Type B pancreatic cell (in vitro differentiated cells): ENCODE data around the gene PNPLA6. TPM values are rescaled to one million over a fixed set of nuclear protein-coding genes. Genes with fewer than 3 reads are reported as not detected.

ENCODE experiments used
- DNase-seq: peaks from one replicate; pipeline ENCODE4 v3.0.0; 2021; ENCODE audit warnings: mixed read lengths; ENCODE audit not compliant: unreplicated experiment; ENCODE audit errors: extremely low spot score
- H3K27ac Mint-ChIP-seq: 2 replicates; pipeline ENCODE4 v1.8.0; 2021; ENCODE audit warnings: mild to moderate bottlenecking, mixed read lengths
- H3K27me3 Mint-ChIP-seq: 2 replicates; pipeline ENCODE4 v1.8.0; 2021; ENCODE audit warnings: mixed read lengths
- H3K36me3 Mint-ChIP-seq: 2 replicates; pipeline ENCODE4 v1.8.0; 2021; ENCODE audit warnings: mixed read lengths
- H3K4me1 Mint-ChIP-seq: one replicate; pipeline ENCODE4 v1.8.0; 2021; ENCODE audit warnings: mixed read lengths; ENCODE audit not compliant: unreplicated experiment
- H3K4me3 Mint-ChIP-seq: 2 replicates; pipeline ENCODE4 v1.8.0; 2021; ENCODE audit warnings: mild to moderate bottlenecking, mixed read lengths
- H3K9me3 Mint-ChIP-seq: 2 replicates; pipeline ENCODE4 v1.8.0; 2021; ENCODE audit warnings: mixed read lengths
- total RNA-seq: library from RNA; stranded (reverse); gene quantifications from 2 replicates; pipeline ENCODE4 v1.2.1, GENCODE V29; 2021; ENCODE audit warnings: low replicate concordance
- TF ChIP-seq, protein P1 (sequence below): fragments of 200-600 bp; sonication (generic); conservative IDR thresholded peaks from 2 replicates; pipeline ENCODE4 v1.5.0; 2021; ENCODE audit warnings: antibody characterized with exemption, mild to moderate bottlenecking

The PNPLA6 gene
- total RNA-seq, 1 donor from 2014 or later: 84.3 TPM

DNA sequence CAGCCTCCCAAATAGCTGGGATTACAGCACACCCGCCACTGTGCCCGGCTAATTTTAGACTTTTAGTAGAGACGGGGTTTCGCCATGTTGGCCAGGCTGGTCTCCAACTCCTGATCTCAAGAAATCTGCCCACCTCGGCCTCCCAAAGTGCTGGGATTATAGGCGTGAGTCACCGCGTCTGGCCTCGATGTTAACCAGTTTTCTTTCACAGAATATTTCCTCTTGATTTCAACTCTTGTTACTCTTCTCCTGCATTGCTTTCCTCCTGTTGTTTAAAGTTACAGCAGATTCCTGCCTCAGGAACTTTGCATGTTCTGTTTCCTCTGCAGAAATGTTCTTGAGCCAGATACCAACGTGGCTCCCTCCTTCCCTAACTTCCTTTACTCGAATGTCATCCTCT lies 43.0 kb upstream of the PNPLA6 start:
- H3K4me3 Mint-ChIP-seq: no peak overlapping the region

GRCh38 chr19:7494416-7495098 lies 41.0 kb upstream of the PNPLA6 start:
- TF ChIP-seq, protein P1, sequence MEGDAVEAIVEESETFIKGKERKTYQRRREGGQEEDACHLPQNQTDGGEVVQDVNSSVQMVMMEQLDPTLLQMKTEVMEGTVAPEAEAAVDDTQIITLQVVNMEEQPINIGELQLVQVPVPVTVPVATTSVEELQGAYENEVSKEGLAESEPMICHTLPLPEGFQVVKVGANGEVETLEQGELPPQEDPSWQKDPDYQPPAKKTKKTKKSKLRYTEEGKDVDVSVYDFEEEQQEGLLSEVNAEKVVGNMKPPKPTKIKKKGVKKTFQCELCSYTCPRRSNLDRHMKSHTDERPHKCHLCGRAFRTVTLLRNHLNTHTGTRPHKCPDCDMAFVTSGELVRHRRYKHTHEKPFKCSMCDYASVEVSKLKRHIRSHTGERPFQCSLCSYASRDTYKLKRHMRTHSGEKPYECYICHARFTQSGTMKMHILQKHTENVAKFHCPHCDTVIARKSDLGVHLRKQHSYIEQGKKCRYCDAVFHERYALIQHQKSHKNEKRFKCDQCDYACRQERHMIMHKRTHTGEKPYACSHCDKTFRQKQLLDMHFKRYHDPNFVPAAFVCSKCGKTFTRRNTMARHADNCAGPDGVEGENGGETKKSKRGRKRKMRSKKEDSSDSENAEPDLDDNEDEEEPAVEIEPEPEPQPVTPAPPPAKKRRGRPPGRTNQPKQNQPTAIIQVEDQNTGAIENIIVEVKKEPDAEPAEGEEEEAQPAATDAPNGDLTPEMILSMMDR: peak; percentile 63
- H3K36me3 Mint-ChIP-seq: no peaks in the 10 kb centered on the region
- DNase-seq: no peak
- peaks cover under 1% of the 10 kb centered on the region for H3K4me1 Mint-ChIP-seq
- H3K27ac Mint-ChIP-seq: peak overlapping the region; percentile 83
- H3K9me3 Mint-ChIP-seq: no peaks in the 10 kb centered on the region
- H3K27me3 Mint-ChIP-seq: peaks cover 18% of the 10 kb centered on the region
- H3K4me3 Mint-ChIP-seq: no peak overlapping the region

More for the DNA sequence above, 43.0 kb upstream of the PNPLA6 start:
- TF ChIP-seq, protein P1: no peak
- Mint-ChIP-seq H3K27ac (no peak overlapping the region), H3K36me3 (peaks cover 3% of the 10 kb centered on the region), H3K27me3 (peaks cover 9% of the 10 kb centered on the region), H3K9me3 (no peaks in the 10 kb centered on the region), H3K4me1 (peaks cover 7% of the 10 kb centered on the region)
- no peak for DNase-seq

- no peak overlapping the region for H3K4me3 Mint-ChIP-seq
- H3K9me3 Mint-ChIP-seq: no peaks in the 10 kb centered on the region
- peaks cover 30% of the 10 kb centered on the region for H3K27me3 Mint-ChIP-seq
- H3K4me1 Mint-ChIP-seq: no peaks in the 10 kb centered on the region
- no peak overlapping the region for H3K27ac Mint-ChIP-seq
- TF ChIP-seq, protein P1: peak; percentile 63
- no peaks in the 10 kb centered on the region for H3K36me3 Mint-ChIP-seq
- DNase-seq: no peak
Measured at GRCh38 chr19:7497292-7497691, 38.2 kb upstream of the PNPLA6 start.

DNA sequence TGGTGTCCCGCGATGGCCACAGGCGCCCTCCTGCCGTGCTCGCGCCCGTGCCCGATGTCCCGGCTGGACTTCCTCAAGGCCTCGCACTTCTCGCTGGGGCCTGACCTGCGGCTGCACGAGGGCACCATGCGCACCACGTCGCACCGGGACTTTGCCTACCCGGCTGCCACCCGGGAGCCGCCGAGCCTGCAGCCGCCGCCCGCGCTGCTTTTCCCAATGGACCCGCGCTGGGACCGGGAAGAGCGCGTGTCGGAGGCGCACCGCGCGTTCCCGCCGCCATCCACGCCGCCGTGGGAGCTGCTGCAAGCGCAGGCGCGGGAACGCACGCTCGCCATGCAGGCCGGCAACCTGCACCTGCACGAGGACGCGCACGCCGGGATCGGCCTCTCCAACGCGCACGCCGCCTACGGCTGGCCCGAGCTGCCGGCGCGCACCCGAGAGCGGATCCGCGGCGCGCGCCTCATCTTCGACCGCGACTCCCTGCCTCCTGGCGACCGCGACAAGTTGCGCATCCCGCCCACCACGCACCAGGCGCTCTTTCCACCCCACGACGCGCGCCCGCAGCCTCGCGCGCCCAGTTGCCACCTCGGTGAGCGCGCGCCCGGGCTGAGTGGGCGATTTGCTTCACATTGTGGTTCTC lies 34.6 kb upstream of the PNPLA6 start:
- Mint-ChIP-seq H3K36me3 (no peaks in the 10 kb centered on the region), H3K27me3 (peaks cover 30% of the 10 kb centered on the region), H3K9me3 (no peaks in the 10 kb centered on the region), H3K4me3 (peak overlapping the region; percentile 80), H3K27ac (no peak overlapping the region), H3K4me1 (no peaks in the 10 kb centered on the region)
- TF ChIP-seq, protein P1: peak; percentile 52
- DNase-seq: peak; percentile 88

GRCh38 chr19:7502552-7502951 lies 33.0 kb upstream of the PNPLA6 start:
- DNase-seq: no peak
- Mint-ChIP-seq H3K27ac (no peak overlapping the region), H3K4me1 (no peaks in the 10 kb centered on the region), H3K27me3 (peaks cover 21% of the 10 kb centered on the region), H3K4me3 (no peak overlapping the region), H3K36me3 (no peaks in the 10 kb centered on the region), H3K9me3 (no peaks in the 10 kb centered on the region)
- TF ChIP-seq, protein P1: no peak
